HG02678 (cell line): ENCODE data around the gene PGF.
"Not testable (repeated sequence)": the region's sequence is repeated elsewhere in the genome, so short reads cannot be mapped to it uniquely, and the experiment has no call there.

Experiments used
- ATAC-seq: cut with Tn5 transposase; IDR thresholded peaks from one replicate; pipeline ENCODE4 v1.9.1; 2021; ENCODE audit warnings: mild to moderate bottlenecking, moderate library complexity; ENCODE audit not compliant: unreplicated experiment

PGF gene

DNA sequence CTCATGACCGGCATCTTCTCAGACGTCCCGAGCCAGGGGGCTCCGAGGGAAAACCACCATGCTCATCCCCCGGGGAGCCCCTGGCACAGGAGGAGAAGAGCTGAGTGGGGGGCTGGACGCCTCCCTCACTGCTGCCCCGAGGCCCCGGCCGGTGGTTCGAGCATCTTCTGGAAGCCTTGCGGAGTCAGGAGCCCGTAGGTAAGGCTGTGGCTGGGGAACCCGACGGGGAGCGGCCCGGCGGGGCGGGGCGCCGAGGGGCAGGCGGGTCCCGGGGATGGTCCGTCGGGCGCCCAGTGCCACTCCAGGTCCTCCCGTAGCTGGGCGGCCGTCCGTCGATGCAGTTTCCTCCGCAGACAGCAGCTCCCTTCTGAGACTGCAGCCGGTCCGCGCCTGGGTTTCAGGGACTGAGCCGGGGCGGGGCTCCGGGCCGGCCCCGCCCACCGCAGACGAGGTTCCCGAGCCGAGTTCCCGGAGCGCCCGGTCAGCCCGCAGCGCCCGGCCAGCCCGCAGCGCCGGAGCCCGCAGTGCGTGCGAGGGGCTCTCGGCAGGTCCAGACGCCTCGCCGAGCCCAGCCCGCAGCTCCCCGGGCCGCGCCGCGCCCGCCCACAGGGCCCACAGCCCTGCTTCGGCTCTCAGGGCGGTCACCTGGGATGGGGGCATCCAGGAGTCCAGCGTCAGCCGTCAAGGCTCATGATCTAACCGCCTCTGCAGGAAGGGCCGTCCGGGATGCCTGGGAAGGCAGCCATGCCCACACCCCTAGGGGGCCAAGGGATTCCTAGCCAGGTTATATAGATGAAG is at the start of gene PGF:
PGF (minus strand) TSS at position 369 of the 798 bp plus-strand sequence; CDS start at position 14, 355 bp downstream.
- no peak for ATAC-seq

DNA sequence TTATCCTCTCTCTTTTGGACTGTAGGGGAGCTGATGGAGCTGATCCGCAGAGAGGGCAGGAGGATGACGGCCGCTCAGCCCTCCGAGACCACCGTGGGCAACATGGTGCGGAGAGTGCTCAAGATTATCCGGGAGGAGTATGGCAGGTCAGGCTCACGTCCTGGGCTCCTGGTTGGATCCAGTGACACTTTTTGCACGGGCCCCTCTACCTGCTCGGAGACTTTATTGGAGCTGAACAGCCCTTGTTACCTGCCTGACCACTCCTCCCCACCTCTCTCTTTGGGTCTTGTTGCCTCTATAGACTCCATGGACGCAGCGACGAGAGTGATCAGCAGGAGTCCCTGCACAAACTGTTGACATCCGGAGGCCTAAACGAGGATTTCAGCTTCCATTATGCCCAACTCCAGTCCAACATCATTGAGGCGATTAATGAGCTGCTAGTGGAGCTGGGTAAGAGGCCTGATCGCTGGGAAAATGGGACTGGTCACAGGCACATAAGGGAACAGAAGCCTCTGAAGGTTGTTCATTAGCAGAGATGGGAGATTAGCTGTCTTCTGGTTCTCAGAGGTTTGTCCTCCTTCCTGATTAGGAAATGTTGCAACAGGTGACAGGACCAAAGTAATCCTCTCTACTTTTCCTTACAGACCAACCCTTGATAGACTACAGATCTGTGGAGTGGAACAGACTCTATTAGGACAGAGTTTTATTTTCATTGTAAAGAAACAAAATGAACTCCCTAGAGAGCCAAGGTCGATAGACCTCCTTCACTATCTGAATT is 48.0 kb upstream of the PGF start:
- ATAC-seq: no peak

DNA sequence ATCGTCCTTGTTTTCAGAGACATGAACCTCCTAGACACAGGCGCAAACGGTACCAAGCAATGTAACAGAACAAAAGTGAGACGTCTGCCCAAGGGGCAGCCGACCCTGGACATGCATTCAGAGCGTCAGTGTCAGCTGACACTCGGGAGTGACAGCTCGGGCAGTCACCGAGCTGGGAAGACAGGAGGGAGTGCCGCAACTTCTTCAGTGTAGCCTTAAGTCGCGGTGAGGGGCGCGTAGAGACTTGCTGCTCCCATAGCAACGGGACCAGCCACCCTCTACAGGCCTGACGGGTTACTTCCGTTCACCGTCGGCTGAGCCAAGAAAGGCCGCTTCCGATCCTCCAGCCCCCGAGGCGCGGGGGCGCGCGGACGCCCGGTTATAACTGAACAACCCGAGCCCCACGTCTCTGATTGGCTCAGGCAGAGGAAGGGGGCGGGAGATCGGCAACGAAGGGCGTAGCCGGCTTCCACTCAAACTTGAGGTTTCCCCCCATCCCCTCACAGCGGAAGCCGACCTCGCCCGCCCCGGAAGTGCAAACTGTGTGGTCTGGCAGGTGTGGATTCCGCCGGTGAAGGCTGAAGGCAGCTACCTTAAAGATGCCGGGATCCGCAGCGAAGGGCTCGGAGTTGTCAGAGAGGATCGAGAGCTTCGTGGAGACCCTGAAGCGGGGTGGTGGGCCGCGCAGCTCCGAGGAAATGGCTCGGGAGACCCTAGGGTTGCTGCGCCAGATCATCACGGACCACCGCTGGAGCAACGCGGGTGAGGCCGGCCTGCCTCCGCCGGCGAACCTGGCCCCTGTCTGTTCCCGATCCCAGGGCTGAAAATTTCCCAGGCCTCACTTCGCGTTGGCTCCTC is 47.2 kb upstream of the PGF start, which contains the start of gene EIF2B2:
EIF2B2 (plus strand) TSS at position 530 of the 858 bp plus-strand sequence; CDS start at position 600, 70 bp downstream.
- peak; percentile 98 for ATAC-seq

DNA sequence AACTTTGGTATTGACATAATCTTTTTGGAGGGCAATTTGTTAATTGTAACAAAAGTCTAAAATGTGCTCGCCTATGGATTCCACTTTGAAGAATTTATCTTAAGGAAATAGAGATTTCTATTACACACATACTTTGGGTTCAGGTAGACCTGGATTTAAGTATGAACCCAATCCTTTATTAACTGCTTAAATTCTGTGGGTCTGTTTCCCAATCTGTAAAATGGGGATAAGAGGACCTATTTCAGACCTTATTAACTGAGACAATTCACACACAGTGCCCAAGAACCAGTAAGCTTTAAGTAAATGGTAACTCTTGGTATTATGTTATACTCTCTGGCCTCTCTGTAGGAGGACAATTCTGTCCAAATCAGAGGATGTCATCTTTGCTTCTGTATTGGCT is 46.5 kb upstream of the PGF start:
- no peak for ATAC-seq

DNA sequence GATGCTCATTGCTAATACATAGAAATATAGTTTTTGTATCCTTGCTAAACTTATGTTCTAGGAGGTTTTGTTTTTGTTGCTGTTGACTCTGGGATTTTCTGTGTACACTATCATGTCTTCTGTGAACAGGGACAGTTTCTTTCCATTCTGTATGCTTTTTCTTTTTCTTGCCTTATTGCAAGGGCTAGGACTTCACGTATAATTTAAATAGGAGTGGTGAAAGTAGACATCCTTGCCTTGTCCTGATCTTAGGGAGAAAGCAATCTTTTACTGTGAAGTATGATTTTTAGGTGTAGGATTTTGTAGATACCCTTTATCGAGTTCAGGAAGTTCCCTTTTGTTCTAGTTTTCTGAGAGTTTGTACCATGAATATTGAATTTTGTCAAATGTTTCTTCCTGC is 45.9 kb upstream of the PGF start:
- no peak for ATAC-seq

DNA sequence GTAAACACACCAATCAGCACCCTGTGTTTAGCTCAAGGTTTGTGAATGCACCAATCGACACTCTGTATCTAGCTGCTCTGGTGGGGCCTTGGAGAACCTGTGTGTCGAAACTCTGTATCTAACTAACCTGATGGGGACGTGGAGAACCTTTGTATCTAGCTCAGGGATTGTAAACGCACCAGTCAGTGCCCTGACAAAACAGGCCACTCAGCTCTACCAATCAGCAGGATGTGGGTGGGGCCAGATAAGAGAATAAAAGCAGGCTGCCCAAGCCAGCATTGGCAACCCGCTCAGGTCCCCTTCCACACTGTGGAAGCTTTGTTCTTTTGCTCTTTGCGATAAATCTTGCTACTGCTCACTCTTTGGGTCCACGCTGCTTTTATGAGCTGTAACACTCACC is 40.4 kb upstream of the PGF start:
- not testable (repeated sequence) for ATAC-seq

DNA sequence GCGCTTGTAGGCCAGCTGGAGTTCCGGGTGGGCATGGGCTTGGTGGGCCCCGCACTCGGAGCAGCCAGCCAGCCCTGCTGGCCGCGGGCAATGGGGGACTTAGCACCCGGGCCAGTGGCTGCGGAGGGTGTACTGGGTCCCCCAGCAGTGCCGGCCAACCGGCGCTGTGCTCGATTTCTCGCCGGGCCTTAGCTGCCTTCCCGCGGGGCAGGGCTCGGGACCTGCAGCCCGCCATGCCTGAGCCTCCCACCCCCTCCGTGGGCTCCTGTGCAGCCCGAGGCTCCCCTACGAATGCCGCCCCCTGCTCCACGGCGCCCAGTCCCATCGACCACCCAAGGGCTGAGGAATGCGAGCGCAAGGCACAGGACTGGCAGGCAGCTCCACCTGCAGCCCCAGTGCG is 38.8 kb upstream of the PGF start:
- ATAC-seq: not testable (repeated sequence)

DNA sequence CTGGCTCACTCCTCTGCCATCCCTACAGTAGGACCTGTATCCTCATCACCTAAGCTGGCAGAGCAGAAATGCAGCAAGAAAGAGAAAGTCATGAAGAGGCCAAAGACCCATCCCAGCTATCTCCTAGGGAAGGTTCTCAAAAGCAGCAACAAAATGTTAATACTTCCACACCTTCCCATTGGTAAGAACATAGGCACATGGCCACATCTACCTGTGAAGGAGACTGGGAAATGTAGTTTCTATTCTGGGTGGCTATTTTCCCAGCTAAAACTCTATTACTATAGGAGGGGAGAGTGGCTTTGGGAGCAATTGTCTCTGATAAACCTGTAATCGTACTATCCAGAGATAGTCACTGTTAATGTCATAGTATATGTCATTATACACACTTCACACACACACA is 33.6 kb upstream of the PGF start:
- ATAC-seq: no peak

DNA sequence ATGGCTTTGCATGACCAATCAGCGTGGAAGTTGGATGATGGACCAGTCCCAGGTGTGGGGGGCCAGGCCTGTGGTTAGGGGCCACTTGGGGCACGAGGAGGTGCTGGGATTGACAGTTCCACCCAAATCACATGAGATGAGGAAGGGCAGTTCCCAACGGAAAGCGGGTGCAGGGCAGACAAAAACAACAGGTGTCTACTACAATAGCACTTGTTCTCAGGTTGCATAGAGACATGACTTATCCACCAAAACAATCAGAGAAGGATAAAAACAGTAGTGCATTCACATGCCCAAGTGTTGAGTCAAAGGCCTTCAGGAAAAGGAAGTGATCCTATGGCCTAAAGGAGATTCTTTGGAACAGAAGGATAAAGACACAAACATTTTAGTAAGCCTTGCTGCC is 32.7 kb upstream of the PGF start:
- ATAC-seq: no peak

DNA sequence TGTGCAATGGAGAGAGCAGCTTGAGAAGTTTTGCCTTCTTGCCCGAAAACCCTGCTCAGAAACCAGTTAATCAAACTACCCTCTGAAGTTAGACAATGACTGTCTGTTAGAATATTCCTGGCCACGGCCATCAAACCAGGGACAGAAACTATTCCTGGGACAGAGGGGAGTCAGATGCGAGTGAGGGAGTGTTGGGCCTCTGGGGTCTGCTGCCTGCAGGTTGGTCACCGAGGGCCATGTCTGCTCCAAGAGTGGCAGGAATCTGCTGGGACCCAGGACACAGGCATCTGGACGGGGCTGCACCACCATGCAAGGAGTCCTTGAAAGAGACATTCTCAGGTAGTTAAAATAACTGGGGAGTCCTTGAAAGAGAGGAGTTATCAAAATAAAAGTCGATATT is 30.4 kb upstream of the PGF start:
- no peak for ATAC-seq

DNA sequence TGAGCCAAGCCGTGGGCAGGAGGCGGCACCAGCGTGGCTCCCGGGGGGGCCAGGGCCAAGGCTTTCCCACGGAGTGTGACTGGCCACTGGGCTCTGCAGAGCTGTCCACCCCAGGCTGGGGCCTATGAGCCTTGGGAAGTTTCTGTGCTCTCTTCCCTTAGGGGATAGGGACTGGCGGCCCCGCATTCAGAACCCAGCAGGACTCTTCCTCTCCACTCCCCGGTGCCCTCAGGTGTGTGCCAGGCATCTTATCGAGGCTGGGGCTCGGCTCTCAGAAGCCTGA is 29.6 kb upstream of the PGF start:
- ATAC-seq: no peak

DNA sequence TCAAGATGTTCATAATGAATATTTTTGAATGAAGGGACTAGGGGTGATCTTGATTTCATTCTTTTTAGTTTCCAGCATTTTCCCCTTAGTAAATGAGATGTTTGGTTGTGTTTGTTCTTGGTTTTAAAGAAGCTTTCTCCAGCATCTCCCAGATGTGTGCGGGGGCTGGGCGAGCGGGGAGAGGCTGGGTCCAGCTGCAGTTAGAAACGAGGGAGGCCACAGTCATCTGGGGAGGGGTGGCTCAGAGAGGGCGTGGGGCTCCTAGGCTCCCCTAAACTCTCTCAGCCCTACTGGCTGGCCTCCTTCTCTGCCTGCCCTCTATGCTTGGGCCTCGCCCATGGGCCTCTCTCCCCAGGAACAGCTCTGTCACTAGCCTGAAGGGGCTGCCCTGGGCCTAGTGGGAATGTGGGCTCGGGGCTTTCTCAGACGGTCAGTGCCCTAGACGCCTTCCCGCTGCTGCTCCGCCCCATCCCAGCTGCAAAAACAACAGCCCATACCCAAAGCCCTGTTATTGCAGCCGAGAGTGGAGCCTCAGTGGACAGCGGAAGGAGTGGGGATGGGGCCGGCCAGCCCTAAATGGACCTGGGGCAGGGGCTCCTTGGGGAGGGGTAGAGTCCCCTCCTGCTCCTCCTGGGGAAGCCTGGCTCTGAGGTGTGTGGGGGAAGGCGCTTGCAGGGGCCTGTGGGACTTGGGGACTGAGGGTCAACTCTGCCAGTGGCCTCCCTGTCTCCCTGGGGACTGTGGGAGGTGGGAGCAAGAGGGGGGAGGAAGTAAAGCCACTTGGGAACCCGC is 29.0 kb upstream of the PGF start:
- ATAC-seq: no peak

DNA sequence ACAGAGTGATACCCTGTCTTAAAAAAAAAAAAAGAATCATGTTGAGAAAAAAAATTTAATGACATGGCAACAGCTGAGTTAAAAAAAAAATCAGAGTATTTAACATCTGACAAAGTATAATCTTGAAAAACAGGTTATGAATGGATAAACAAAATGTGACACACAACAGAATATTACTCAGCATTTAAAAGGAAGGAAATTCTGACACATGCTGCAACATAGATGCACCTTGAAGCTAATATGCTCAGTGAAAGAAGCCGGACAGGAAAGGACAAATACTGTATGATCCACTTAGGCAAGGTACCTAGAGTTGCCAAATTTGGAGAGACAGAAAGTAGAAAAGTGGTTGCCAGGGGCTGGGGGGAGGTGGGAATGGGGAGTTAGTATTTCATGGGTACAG is 27.9 kb upstream of the PGF start:
- ATAC-seq: no peak

DNA sequence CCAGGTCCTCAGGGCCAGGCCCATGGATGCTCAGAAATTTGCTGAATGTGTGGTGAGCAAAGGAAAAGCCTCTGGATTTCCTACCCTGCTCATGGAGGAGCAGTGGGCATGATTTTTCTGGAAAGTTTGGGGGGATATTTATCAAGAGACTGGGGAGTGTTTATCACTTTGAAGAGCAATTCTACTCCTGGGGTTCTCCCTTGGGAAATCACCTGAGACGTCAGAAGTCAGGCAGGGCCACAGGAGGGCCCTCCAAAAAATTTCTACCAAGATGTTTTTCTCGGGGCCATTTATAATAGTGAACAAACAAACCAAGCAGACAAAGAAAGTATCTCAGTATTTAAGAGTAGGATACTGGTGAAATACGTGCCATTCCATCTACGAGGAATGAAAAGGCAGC is 27.3 kb upstream of the PGF start:
- ATAC-seq: no peak

DNA sequence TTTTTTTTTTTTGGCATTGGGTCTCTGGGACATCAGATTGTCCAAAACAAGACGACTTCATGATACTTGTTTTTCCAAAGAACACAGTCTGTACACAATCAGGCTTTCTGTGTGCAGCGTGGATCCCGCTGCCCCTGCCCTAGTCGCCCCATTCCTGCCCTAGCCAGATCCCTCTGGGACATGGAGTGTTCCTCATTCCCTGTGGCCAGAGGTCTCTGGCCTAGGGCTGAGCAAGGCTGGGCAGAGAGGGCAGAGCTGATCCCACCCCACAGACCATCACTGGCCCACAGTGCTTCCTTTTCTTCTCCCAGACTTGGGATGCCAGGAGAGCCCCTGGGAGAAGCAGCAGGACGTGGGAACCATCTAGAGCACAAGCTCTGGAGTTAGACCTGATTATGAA is 26.4 kb upstream of the PGF start:
- ATAC-seq: no peak

DNA sequence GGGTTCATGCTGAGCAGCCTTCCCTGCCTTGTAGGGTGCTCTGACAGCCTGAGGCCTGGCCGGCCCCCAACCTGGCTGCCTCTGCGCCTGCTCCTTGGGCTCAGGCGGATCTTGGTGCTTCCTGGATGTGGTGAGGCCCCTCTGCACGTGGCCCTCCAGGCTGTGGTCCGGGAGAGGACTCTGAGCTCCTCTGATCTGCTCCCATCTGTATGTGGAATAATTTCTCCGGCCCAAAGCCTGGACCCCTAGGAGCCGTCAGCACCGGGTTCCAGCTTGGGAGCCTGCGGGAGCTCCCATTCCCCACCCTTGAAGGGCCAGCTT is 26.0 kb upstream of the PGF start:
- ATAC-seq: no peak

DNA sequence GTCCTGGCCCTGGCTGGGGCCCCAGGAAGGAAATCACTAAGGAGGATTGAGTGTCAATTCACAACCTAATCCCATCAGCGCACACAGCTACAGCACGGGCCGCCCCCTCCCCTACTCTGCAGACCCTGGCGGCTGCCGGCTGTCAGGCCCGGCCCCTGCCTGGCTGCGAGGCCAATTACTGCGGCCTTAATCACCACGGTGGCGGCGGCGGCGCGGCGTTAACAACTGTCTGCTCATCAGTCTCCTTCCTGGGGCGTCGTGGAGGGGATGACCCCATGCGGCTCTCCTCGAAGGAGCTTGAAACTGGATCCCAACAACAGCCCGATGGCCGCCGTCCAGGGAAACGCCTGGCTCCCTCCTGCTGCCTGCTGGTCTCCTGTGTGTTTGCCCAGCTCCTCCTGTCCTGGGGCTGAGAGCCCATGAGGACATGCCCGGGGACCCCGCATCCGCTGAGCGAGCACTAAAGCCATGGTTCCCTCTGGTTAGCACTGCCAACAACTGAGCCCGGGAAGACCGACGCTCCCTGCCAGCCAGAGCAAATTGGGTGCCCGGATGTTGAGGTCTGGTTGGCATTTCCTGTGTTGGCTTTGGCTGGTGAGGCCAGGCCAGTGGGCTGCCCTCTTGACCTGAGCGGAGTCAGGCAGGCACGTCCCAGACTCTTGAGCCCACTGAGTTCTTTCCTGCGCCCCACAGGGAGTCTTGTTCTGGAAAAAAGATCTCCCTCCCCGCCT is 25.5 kb upstream of the PGF start:
- ATAC-seq: no peak

DNA sequence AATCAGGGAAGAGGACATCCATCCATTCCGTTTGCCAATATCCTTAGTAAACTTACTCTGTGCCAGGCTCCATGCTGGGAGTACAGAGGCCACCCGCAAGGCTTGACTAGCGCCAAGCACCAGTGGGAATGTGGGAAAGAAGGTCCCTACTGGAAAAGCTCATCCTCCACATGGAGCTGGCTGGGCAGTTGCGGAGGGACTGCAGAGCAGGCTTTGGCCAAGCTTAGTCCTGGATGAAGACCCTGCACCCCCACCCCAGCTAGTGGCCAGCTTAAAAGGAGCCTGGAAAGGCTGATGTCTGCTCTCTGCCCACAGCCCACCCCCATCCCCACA is 25.0 kb upstream of the PGF start:
- ATAC-seq: no peak

DNA sequence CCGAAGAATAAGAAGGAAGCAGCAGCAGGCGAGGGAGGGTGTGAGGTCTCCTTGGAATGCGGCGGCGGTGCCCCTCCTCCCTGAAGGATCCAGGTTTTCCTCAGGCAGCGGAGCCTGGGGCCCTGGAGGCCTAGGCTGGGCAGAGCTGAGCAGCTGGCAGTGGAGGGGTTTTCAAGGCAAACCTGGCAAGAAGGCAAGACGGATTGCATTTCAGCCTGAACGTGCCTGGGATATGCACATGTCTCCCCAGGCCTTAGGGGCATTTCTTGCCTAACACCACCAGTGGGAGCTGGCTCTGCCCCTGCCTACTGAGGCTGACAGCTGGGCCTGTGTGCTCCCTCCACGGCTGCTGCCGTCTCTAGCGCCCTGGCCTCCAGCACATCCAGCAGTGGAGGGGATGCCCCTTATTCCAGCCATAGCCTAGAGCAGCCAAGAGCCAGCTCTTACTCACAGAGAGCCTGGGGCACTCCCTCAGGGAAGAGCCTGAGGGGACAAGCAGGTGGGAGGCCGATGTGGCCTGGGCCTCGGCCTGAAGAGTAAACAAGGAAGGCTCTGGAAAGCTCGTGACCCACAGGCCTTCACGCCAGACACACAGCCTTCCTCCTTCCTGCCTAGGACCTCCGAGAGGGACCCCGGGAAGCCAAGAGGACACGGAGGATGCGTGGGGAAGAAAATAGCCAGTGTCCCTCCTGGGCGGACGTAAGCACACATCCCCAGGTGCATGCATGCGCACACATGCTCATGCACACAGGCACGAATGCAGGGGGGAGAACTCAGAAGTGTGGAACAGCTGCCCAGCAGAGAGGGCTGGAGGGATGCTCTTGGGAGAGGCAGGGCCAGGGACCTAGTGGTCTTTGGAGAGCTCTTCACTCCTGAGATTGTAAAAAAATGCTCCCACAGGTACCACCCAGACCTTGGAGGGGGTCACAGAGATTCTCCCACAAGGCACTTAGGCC is 24.3 kb upstream of the PGF start:
- no peak for ATAC-seq
